HK-2 (cell line): ENCODE measurements around the gene HBP1.
A peak's percentile ranks its signal among the peaks of the same experiment; 100 is the strongest.
"Not testable (repeated sequence)": the region's sequence is repeated elsewhere in the genome, so short reads cannot be mapped to it uniquely, and the experiment has no call there.

Experiments
- DNase-seq: peaks from one replicate; pipeline ENCODE4 v3.0.0-alpha.2; 2018; ENCODE audit not compliant: unreplicated experiment

HBP1 gene, protein sequence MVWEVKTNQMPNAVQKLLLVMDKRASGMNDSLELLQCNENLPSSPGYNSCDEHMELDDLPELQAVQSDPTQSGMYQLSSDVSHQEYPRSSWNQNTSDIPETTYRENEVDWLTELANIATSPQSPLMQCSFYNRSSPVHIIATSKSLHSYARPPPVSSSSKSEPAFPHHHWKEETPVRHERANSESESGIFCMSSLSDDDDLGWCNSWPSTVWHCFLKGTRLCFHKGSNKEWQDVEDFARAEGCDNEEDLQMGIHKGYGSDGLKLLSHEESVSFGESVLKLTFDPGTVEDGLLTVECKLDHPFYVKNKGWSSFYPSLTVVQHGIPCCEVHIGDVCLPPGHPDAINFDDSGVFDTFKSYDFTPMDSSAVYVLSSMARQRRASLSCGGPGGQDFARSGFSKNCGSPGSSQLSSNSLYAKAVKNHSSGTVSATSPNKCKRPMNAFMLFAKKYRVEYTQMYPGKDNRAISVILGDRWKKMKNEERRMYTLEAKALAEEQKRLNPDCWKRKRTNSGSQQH

DNA sequence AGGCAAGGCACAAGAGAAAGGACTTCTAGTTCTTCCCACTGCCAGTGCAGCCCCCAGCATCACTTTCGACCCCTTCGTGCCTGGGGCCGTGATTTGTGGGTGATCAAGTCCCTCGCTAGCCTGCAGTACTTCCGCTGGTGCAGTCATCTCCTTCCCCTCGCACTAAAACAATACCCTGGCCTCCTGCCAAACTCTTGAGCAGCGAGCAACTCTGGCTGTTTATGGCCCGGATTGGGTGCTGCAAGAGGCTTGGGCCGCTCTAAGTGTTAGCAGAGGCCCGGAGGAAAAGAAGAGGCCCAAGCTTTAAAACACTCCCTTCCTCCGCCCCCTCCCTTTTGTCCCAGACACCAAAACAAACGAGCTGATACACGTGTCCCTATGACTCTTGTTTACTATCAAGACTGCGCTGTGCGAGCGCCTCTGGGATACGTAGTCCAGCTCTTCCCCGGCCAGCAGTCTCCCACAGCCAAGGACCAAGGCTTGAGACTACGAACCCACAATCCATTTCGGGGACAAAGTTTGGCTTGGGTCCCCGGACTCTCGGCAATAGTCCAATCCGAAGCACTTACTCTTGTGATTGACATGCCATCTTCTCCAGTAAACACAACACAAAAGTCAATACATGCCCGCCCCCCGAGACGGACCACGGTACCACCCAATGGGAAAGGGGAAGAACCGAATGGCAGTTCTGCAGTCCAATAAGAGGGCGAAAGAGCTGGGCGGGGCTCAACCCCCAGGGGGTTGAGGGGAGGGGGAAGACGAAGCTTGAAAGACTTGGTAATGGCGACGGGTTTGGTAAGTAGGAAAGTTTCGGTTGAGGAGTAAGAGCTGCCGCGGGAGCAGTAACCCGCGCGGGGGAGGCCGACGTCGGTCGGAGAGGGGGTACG lies at the start of gene HBP1:
TSS of gene HBP1 (plus strand) at position 771 of the 887 bp plus-strand sequence. CDS start 10,891 bp downstream, outside the sequence.
- DNase-seq: peak; percentile 98

DNA sequence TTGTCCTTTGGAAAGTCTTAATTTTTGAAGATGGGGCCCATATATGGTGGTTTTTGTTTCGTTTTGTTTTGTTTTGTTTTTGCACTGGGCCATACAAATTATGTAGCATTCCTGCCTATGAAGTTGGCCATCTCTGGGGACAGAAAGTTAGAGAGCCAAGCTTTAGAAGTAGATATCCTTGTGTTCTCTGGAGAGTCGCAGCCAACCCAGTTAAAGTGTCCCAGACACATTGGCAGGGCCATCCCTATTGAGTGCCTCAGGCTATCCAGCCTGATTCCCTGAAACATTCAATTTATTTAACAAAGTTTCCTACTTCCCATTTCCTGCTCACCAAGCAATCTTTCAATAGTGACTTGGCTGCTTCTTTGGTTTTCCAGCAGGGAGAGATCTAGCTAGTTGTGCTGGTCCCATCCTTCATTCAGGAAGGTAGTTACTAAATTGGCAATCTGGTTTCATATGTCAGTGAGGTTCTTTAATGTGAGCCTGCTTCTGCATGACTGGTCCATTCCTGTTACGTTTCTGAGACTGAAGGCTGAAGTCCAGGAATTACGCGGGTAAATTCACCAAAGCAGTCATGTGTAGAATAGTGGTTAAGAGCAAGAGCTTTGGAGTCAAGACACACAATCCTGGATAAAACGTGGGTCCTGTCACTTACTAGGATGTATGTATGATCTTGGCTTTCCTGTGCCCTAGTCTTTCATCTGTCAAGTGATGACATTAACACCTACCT lies 49.3 kb upstream of the HBP1 start:
- peak; percentile 9 for DNase-seq

DNA sequence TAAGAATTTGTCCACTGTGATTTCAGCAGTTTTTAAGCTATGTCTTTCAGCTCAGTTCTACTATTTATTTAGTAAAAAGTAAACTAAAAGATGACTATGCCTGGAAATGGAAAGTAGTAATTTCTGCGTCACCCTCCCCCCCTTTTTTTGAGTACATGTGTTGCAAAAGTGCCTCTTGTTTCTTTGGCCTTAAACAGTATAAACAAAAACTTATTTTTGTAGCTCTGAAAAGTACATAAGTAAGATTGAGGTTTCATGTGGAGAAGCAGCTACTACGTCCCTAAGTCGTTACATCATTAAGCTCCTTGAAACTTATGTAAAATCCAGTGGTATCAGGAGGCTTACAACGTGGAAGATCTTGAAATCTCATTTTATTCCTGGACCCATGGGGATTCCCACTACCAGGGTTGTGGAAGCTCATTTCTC lies 46.3 kb upstream of the HBP1 start:
- no peak for DNase-seq

DNA sequence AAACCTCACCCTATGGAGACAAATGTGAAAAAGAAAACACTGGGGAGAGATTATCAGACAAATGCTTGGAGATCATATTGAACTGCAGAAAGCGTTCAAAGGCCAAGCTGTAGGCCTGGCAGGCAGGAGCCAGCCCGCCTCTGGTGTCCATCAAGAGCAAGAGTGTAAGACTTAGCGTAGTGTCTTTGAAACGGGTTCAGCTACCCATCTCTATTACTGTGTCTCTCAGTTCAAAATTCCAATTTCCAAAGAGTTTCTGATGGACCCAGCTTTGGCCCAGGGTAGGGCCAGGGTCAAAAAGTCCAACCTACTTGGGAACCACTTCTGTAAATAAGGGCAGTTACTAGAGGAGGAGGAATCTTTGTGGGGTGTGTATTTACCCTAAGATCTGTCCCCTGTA lies 45.4 kb upstream of the HBP1 start:
- DNase-seq: no peak

DNA sequence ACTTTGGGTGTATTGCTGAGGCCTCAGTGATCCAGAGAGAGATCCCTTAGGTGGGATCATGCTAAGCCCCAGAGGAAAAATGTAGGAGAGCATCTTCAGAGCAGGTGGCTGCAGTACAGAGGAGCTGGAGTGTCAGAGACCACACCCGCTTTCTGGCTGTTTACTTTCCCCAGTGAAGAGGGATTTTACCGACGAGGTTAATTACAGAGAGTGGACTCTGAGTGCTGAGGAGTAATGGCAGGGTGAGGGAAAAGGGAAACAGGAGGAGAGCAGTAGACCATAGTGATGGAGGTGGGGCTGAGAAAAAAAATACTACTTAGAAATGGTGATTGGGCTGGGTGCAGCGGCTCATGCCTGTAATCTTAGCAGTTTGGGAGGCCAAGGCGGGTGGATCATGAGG lies 43.3 kb upstream of the HBP1 start:
- no peak for DNase-seq

DNA sequence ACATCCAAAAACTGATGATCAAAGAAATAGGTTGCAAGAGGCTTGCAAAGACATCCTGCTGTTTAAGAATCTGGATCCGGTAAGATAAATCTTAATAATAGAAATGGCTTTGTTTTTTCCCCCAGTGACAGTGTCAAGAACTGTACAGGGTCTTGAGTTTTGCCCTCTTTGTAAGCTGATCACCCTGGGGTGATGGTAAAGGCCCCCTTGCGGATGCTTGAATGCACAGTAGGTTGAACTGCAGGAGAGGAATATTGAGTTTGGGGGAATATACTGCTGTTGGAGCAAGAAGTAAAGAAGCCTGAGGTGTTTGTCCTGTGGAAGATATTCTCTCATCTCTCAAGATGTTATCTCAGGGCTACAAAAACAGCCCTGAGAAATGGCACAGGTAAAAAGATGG lies 40.6 kb upstream of the HBP1 start:
- DNase-seq: no peak

DNA sequence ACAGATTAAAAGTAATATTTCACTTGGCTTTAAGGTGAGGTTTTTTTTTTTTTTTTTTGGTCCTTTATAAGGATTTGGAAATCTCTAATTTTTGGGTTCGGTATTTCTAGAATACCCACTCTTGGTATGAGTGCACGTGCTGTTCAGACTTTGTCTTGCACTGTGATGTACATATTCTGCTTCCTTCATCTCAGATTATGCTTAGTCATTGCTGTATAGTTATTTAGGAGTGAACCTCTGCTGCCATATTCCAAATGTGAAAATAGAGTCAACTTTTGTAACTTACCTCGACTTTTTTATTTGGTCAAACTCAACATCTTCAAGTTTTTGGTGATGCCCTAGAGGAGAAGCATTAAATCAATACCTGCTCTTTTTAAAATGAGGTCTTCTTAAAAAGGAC lies 40.1 kb upstream of the HBP1 start:
- no peak for DNase-seq

DNA sequence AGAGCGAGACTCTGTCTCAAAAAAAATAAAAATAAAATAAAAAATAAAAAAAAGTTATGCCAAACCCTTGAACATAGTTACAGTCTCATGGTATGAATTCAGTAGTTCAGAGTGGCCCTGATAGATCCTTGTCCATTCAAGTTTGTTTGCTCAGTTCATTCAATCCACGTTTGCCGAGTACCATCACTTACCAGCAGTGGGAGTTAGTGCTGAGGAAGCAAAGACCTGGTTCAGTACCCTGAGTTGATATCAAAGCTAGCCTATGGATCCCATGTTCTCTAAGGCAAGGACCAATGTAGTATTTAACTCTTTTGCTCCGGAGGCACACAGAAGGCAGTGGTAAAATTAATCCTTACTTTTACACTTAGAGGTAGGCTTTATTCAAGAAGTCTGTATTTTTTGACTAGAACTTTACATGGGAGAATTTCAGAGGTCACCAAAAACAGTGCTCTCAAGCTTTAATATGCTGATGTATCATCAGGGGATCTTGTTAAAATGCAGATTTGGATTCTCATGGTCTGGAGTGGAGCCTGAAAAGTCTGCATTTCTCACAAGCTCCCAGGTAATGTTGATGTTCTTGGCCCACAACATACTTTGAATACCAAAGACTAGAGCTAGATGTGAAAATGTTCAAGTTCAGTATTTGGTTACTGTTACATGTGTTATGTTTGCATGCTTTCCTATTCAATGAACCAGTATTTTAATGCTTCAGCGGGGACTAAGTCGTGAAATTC lies 38.1 kb upstream of the HBP1 start:
- no peak for DNase-seq

DNA sequence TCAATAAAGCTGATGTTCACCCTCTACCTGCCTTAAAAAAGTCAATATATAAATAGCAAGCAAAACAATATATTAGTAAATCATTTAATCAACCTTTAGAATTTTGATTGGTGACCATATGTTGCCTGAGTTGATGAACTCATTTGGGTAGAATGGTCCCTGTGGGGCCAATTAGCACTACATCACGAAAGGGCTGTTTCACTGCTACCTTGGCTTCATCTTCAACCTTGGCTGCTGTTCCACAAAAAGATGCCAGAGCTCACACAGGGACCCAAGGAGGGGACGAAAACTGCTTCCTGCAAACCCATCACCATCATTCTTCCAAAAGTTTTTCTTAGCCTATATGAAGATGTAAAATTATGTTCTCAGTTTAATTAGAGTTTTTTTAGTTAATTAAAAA lies 35.4 kb upstream of the HBP1 start:
- no peak for DNase-seq

DNA sequence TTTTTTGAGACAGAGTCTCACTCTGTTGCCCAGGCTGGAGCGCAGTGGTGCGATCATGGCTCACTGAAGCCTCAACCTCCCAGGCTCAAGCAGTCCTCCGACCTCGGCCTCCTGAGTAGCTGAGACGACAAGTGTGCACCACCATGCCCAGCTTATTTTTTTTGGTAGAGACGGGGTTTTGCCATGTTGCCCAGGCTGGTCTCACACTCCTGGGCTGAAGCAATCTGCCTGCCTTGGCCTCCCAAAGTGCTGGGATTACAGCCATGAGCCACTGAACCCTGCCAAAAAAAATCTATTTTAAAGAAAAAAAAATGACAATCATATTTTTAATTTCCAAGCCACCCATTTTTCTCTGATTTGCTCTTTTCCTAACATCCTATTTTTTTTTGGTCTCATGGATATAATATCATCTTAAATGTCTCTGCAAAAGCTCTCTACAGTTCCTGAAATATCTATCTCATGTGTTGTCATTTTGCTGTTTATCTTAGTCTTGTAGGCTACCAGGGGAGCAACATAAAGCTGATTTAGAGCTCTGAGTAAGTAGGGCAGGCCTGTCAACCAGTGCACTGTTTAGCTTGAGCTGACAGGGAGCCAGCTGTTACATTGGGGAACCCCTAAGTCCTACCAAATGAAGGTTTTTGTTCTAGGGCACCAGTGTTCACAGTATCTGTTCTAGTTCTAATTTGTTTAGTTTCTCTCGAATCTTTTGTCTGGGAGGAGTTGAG lies 29.9 kb upstream of the HBP1 start:
- DNase-seq: no peak

DNA sequence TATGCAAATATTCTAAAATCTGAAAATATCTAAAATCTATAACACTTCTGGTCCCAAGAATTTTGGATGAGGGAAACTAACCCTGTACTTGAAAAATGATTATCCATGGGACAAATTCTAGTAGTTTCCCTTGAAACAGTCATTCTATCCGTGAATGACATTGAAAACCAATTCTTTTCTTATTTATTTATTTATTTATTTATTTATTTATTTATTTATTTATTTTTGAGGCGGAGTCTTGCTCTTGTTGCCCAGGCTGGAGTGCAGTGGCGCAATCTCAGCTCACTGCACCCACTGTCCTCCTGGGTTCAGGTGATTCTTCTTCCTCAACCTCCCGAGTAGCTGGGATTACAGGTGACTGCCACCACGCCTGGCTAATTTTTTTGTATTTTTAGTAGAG lies 24.9 kb upstream of the HBP1 start:
- not testable (repeated sequence) for DNase-seq

DNA sequence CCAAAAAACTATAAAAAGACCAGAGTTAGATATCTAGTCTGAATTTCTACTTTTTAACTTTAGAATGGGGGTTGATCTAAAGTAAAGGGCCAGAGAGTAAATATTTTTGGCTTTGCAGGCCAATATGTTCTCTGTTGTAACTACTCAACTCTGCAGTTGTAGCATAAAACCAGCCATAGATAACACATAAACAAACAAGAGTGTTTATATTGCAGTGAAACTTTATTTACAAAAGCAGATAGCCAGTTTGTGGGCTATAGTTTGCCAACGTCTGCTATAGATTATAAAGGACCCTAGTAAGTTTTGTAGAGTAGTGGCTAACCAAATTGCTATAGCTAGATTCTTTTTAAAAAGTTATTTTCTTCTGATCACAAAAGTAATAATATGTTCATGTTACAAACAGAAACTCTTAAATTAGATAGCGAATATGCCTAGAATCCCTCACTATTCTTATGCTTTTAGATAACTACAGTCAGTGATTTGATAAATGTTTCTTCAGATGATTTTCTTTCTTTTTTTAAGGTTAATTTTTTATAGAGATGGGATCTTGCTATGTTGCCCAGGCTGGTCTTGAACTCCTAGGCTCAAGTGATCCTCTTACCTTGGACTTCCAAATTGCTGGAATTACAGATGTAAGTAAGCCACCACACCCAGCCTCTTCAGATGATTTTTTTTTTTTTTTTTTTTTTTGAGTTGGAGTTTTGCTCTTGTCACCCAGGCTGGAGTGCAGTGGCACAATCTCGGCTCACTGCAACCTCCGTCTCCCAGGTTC lies 23.6 kb upstream of the HBP1 start:
- no peak for DNase-seq

DNA sequence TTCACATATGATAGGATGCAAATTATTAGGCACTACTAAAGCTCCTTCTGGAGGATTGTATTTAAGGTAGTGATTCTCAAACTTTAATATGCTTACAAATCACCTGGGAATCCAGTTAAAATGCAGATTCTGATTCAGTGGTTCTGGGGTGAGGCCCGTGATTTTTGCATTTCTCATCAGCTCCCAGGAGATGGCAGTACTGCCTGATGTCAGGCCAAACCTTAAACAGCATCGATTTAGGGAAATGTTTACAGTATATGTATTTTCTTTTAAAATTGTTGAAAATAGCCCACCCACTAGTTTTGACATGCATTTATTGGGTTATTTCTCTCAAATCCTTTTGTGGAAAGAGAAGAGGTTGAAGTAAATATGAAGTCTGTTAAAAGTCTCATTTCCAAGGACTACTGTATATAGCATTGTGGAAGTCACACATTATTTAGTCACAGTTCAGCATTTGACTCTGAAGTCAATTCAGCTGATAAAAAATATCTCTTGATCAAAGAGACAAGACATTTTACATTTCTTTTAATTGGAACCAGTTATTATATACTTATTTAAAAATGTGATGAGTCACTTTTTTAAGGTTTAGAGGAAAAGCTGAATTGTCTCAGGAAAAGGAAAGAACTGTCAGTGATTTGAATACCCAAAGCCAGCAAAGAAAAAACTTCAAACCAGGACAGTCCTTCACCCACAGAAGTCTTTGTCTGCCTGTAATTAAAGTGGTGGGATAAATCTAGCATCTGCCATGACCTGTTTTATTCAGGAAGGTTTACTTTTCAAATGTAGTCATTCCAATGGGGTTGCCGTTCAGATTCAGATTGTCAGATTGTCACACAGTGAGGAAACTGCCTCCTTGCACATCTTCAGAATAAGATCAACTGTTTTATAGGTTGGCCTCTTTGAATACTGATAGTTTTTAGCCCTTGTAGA lies 21.1 kb upstream of the HBP1 start:
- DNase-seq: peak; percentile 8

DNA sequence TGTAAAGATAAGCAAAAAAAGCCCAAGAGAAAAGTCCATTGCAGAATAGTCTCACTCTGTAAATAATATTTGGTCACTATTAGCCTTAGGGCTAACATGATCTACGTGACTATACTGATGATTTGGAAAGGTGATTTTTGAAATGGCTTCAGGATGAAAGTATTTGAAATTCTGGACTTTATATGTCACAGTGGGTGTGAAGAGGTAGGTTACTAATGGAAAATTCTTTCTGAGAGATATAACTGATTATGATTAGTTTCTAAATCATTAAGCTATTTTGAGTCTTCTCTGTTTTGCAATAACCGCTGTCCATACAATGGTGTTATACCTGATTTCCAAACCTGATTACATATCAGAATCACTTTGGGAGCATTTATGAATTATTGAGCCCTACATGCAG lies 20.1 kb upstream of the HBP1 start:
- no peak for DNase-seq

DNA sequence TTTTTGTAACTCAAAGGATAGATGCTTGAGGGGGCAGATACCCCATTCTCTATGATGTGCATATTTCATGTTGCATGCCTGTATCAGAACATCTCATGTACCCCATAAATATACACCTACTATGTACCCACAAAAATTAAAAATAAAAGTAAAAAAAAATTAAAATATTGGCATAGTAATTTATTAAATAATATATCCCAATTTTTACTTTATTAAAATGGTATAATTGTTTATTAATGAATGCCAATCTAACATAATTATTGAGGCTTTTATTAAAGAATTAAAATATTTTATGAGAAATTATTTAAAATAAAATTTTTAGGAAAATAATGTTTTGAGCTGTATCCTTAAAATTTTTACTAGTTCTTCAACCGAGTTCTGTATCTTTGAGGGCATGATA lies 18.9 kb upstream of the HBP1 start:
- no peak for DNase-seq

DNA sequence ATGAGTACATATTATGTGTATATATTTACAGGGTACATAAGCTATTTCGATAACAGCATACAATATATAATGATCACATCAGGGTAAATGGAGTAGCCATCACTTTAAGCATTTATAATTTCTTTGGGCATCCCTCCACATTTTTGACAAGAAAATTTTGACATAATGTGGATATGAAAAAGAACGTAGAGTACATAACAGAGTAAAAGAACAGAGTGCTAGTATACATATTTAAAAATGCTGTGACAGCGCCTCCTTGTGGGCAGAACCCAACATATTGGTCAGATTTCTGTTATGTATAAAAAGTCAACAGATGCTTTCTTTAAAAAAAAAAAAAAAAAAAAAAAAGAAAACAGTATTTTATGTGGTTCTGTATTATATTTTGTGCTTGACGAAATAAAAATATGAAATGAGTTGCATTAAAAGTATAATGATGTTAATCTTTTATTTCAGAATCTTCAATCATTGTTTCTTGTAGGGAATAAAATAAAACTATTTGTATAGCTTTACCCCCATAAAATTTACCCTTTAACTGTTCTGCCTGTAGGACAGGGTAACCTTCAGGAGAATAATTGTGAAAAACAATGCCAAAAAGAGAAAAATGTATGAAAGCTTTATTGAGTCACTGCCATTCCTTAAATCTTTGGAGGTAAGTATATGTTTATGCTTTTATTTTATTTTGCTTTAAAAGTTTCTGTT lies 18.3 kb upstream of the HBP1 start:
- peak; percentile 57 for DNase-seq

DNA sequence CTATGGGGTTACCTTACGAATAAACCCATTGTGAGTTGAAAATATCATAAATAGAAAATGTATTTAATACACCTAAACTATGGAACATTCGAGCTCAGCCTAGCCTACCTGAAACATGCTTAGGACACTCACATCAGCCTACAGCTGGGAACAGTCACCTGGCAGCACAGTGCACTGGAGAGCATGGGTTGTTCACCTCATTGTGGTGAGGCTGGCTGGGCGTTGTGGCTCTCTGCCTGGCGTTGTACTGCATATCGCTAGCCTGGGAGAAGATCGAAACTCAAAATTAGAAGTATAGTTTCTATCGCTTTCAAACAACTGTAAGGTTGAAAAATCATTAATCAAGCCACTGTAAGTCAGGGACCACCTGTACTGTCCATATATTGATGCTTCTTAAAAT lies 17.3 kb upstream of the HBP1 start:
- no peak for DNase-seq

DNA sequence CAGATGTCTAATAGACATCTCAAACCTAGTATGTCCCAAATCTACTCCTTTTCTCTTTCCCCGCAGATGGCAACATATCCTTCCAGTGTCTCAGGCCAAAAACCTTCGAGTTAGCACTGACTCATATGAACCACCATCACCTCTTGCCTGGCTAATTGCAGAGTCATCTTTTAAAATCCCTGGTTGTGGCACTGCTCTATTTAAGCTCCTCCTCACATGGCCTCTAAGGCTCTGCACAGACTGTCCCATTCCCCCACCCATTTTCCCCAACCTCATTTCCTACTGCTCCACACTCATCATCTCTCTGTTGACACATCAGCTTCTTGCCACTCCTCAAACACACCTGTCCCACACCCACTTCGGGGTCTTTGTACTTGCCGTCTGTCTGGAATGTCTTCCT lies 16.8 kb upstream of the HBP1 start:
- peak; percentile 5 for DNase-seq
